Prostate gland (tissue), 2 donors: Measurements from ENCODE around the gene FHOD3.

Experiments
- POLR2A ChIP-seq: fragments of 450-650 bp; IDR thresholded peaks from one replicate; pipeline ENCODE4 v1.6.1; 2016; ENCODE audit warnings: antibody characterized with exemption, mild to moderate bottlenecking
- POLR2AphosphoS5 ChIP-seq: sonication (generic); formaldehyde crosslinking; IDR thresholded peaks from one replicate; pipeline ENCODE4 v1.6.1; 2017; ENCODE audit warnings: antibody characterized with exemption
- TF ChIP-seq, protein P1 (sequence below), 4 experiments: fragments of 200-600 bp in 2 of 4; fragments of 450-650 bp in 2 of 4; sonication (generic) in 2 of 4; IDR thresholded peaks; 1 replicate in 3 of 4; 2 replicates in 1 of 4; pipeline ENCODE4 v1.5.1; 2016 to 2019; ENCODE audit warnings: antibody characterized with exemption in 4 of 4, mild to moderate bottlenecking in 2 of 4, moderate library complexity in 2 of 4

DNA sequence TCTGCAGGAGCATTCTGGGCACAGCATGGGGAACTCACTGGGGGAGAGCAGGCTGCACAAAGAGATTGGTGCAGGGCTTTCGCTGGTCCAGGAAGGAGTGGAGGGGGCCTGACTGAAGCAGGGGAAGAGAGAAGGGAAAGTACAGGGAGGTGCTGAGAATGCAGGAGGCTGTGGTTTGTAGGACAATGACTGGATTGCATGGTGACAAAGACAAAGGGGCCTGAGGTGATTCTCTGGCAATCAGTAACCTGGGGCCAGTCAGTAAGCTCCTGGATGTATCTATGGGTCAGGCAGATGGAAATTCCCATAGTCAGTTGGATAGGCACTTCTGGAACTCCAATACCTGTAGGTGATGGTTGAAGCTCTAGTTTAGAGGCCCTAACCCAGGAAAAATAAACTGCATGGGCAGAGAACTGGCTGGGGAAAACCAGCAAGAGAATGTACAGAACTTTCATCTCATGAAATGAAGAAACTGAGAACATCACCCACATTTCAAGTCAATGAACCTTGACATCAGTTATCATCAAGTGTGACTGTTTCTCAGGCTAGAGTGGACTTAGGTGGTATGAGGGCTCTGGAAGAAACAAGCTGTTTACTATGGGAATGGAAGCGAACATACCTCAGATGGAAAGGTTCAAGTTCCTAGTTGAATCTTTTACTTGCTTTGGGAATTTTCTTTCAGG, 338.0 kb downstream of the FHOD3 start:
- TF ChIP-seq POLR2A (no peak), POLR2AphosphoS5 (no peak)
- TF ChIP-seq, protein P1, sequence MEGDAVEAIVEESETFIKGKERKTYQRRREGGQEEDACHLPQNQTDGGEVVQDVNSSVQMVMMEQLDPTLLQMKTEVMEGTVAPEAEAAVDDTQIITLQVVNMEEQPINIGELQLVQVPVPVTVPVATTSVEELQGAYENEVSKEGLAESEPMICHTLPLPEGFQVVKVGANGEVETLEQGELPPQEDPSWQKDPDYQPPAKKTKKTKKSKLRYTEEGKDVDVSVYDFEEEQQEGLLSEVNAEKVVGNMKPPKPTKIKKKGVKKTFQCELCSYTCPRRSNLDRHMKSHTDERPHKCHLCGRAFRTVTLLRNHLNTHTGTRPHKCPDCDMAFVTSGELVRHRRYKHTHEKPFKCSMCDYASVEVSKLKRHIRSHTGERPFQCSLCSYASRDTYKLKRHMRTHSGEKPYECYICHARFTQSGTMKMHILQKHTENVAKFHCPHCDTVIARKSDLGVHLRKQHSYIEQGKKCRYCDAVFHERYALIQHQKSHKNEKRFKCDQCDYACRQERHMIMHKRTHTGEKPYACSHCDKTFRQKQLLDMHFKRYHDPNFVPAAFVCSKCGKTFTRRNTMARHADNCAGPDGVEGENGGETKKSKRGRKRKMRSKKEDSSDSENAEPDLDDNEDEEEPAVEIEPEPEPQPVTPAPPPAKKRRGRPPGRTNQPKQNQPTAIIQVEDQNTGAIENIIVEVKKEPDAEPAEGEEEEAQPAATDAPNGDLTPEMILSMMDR (IDR thresholded peaks at IDR 0.05) = no peak
